Activated CD8-positive, alpha-beta memory T cell treated with anti-CD3 and anti-CD28 coated beads for 36 hours (primary cell): ENCODE data around the gene ABCF3. TPM values are rescaled to one million over a fixed set of nuclear protein-coding genes. Genes with fewer than 3 reads are reported as not detected.

Source experiments
- CTCF ChIA-PET: fragments of 350-600 bp; sonication (Branson Sonifier 250); formaldehyde crosslinking; loops from one replicate; lab custom pipeline; 2021; ENCODE audit warnings: antibody characterized with exemption; lab: Charles Lee
- POLR2A ChIA-PET: fragments of 350-600 bp; sonication (Branson Sonifier 250); formaldehyde crosslinking; loops from one replicate; lab custom pipeline; 2021; ENCODE audit warnings: antibody characterized with exemption; lab: Charles Lee
- total RNA-seq, 2 experiments: library from RNA; stranded (reverse); gene quantifications; one replicate each; pipeline ENCODE4 v1.2.3, GENCODE V29; 2021

The ABCF3 gene
- total RNA-seq, 2 experiments from 2014 or later: 62.4 to 67.6 TPM

GRCh38 chr3:184211718-184212117 lies 25.7 kb downstream of the ABCF3 start:
- CTCF ChIA-PET: interaction anchor here (0.6 kb wide), 1 partner anchor 170 kb away, joined by 3 read pairs; no protein-coding TSS in a partner anchor
- POLR2A ChIA-PET: interaction anchor here (0.5 kb wide), 1 partner anchor 609 kb away, joined by 3 read pairs; no protein-coding TSS in a partner anchor

GRCh38 chr3:184218814-184219213 lies 32.8 kb downstream of the ABCF3 start:
- CTCF ChIA-PET: interaction anchor here (0.7 kb wide), 1 partner anchor 54 kb away, joined by 3 read pairs; no protein-coding TSS in a partner anchor
- POLR2A ChIA-PET: no interaction called here

GRCh38 chr3:184222521-184222920 lies 36.5 kb downstream of the ABCF3 start:
- POLR2A ChIA-PET: no interaction called here
- CTCF ChIA-PET: no interaction called here

- CTCF ChIA-PET: no interaction called here
These were observed 37.9 kb downstream of the ABCF3 start for GRCh38 chr3:184223946-184224345.

GRCh38 chr3:184227481-184227935 lies 41.5 kb downstream of the ABCF3 start:
- ChIA-PET POLR2A (interaction anchor here (1.4 kb wide), 1 partner anchor 23 kb away, joined by 3 read pairs; no protein-coding TSS in a partner anchor), CTCF (interaction anchor here (0.6 to 4.1 kb wide), 23 partner anchors 8 to 456 kb away, joined by 3 to 29 read pairs (median 4); partner anchors contain the start of genes EEF1AKMT4 and FAM131A)

More at GRCh38 chr3:184223946-184224345, 37.9 kb downstream of the ABCF3 start:
- POLR2A ChIA-PET: no interaction called here

- POLR2A ChIA-PET: interaction anchor here (0.6 to 1.4 kb wide), 3 partner anchors 22 to 143 kb away, joined by 3 to 5 read pairs (median 3); no protein-coding TSS in a partner anchor
- CTCF ChIA-PET: interaction anchor here (0.6 to 4.1 kb wide), 17 partner anchors 9 to 457 kb away, joined by 3 to 29 read pairs (median 4); partner anchors contain the start of genes EEF1AKMT4 and FAM131A
These were observed 42.6 kb downstream of the ABCF3 start for GRCh38 chr3:184228376-184229137.

- ChIA-PET CTCF (interaction anchor here (0.6 to 1.4 kb wide), 4 partner anchors 18 to 292 kb away, joined by 3 read pairs; no protein-coding TSS in a partner anchor), POLR2A (interaction anchor here (0.6 to 0.7 kb wide), 2 partner anchors 60 to 302 kb away, joined by 3 to 7 read pairs; no protein-coding TSS in a partner anchor)
These were observed 43.5 kb downstream of the ABCF3 start, which contains the start of gene VWA5B2 for GRCh38 chr3:184229394-184230080. VWA5B2 (plus strand) TSS chr3:184229585; CDS start chr3:184230529, 944 bp downstream.

GRCh38 chr3:184230081-184230602 lies 44.1 kb downstream of the ABCF3 start:
- ChIA-PET CTCF (interaction anchor here (0.6 to 1.4 kb wide), 5 partner anchors 17 to 291 kb away, joined by 3 read pairs; no protein-coding TSS in a partner anchor), POLR2A (interaction anchor here (0.7 kb wide), 1 partner anchor 60 kb away, joined by 3 read pairs; no protein-coding TSS in a partner anchor)

- ChIA-PET CTCF (interaction anchor here (0.6 to 1.4 kb wide), 4 partner anchors 10 to 73 kb away, joined by 3 read pairs; no protein-coding TSS in a partner anchor), POLR2A (interaction anchor here (0.6 to 0.7 kb wide), 2 partner anchors 59 to 1257 kb away, joined by 3 read pairs; no protein-coding TSS in a partner anchor)
These were observed 44.9 kb downstream of the ABCF3 start for GRCh38 chr3:184230603-184231528.

GRCh38 chr3:184231671-184232070 lies 45.7 kb downstream of the ABCF3 start:
- POLR2A ChIA-PET: interaction anchor here (0.6 kb wide), 1 partner anchor 1258 kb away, joined by 3 read pairs; no protein-coding TSS in a partner anchor
- CTCF ChIA-PET: interaction anchor here (0.6 to 1.1 kb wide), 2 partner anchors 9 to 12 kb away, joined by 3 read pairs; no protein-coding TSS in a partner anchor

- CTCF ChIA-PET: no interaction called here
- POLR2A ChIA-PET: no interaction called here
These were observed 47.3 kb downstream of the ABCF3 start for GRCh38 chr3:184233127-184233843.

GRCh38 chr3:184234224-184234623 lies 48.2 kb downstream of the ABCF3 start:
- CTCF ChIA-PET: no interaction called here
- POLR2A ChIA-PET: no interaction called here

GRCh38 chr3:184234671-184235380 lies 48.8 kb downstream of the ABCF3 start:
- ChIA-PET CTCF (no interaction called here), POLR2A (no interaction called here)

GRCh38 chr3:184235381-184236032 lies 49.5 kb downstream of the ABCF3 start:
- CTCF ChIA-PET: no interaction called here

GRCh38 chr3:184236033-184236410 lies 50.0 kb downstream of the ABCF3 start:
- POLR2A ChIA-PET: no interaction called here
- CTCF ChIA-PET: interaction anchor here (2.7 kb wide), 1 partner anchor 14 kb away, joined by 7 read pairs; the partner anchor contains the start of gene EEF1AKMT4

More at GRCh38 chr3:184235381-184236032, 49.5 kb downstream of the ABCF3 start:
- POLR2A ChIA-PET: no interaction called here

GRCh38 chr3:184236636-184237035 lies 50.6 kb downstream of the ABCF3 start:
- POLR2A ChIA-PET: no interaction called here
- CTCF ChIA-PET: interaction anchor here (0.6 to 2.7 kb wide), 3 partner anchors 9 to 13 kb away, joined by 3 to 15 read pairs (median 7); partner anchors contain the start of gene EEF1AKMT4
